Measurements from ENCODE around the gene KDM4F.

KDM4F gene

GRCh38 chr11:95091663-95092180 lies 42.5 kb downstream of the KDM4F start:
- no peak for DNase-seq (ENCODE audit: low spot score)

GRCh38 chr11:95092549-95093324 lies 43.5 kb downstream of the KDM4F start:
- DNase-seq (ENCODE audit: low spot score) = peak; percentile 20

GRCh38 chr11:95093548-95093947 lies 44.3 kb downstream of the KDM4F start:
- no peak for DNase-seq (ENCODE audit: low spot score)

- DNase-seq (ENCODE audit: low spot score) = peak; percentile 9
These were observed 46.8 kb downstream of the KDM4F start for GRCh38 chr11:95095858-95096587.

- DNase-seq (ENCODE audit: low spot score) = no peak
These were observed 48.0 kb downstream of the KDM4F start for GRCh38 chr11:95097209-95097608.

- no peak for DNase-seq (ENCODE audit: low spot score)
These were observed 49.6 kb downstream of the KDM4F start for GRCh38 chr11:95098826-95099225.

GRCh38 chr11:95100191-95100648 lies 51.0 kb downstream of the KDM4F start:
- DNase-seq (ENCODE audit: low spot score) = no peak
